ENCODE results near the gene NTN5.
A peak's percentile ranks its signal among the peaks of the same experiment; 100 is the strongest.

Gene NTN5

DNA sequence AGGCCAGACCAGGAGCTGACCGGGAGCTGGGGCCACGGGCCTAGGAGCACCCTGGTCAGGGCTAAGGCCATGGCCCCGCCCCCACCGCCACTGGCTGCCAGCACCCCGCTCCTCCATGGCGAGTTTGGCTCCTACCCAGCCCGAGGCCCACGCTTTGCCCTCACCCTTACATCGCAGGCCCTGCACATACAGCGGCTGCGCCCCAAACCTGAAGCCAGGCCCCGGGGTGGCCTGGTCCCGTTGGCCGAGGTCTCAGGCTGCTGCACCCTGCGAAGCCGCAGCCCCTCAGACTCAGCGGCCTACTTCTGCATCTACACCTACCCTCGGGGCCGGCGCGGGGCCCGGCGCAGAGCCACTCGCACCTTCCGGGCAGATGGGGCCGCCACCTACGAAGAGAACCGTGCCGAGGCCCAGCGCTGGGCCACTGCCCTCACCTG is 46.9 kb downstream of the NTN5 start:
- DNase-seq (ENCODE audit: insufficient read length, low spot score) (no peak), FAIRE-seq (no peak)
- TF ChIP-seq, protein P1, sequence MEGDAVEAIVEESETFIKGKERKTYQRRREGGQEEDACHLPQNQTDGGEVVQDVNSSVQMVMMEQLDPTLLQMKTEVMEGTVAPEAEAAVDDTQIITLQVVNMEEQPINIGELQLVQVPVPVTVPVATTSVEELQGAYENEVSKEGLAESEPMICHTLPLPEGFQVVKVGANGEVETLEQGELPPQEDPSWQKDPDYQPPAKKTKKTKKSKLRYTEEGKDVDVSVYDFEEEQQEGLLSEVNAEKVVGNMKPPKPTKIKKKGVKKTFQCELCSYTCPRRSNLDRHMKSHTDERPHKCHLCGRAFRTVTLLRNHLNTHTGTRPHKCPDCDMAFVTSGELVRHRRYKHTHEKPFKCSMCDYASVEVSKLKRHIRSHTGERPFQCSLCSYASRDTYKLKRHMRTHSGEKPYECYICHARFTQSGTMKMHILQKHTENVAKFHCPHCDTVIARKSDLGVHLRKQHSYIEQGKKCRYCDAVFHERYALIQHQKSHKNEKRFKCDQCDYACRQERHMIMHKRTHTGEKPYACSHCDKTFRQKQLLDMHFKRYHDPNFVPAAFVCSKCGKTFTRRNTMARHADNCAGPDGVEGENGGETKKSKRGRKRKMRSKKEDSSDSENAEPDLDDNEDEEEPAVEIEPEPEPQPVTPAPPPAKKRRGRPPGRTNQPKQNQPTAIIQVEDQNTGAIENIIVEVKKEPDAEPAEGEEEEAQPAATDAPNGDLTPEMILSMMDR (IDR thresholded peaks at IDR 0.05; ENCODE audit: insufficient read depth, missing control alignments): no peak

DNA sequence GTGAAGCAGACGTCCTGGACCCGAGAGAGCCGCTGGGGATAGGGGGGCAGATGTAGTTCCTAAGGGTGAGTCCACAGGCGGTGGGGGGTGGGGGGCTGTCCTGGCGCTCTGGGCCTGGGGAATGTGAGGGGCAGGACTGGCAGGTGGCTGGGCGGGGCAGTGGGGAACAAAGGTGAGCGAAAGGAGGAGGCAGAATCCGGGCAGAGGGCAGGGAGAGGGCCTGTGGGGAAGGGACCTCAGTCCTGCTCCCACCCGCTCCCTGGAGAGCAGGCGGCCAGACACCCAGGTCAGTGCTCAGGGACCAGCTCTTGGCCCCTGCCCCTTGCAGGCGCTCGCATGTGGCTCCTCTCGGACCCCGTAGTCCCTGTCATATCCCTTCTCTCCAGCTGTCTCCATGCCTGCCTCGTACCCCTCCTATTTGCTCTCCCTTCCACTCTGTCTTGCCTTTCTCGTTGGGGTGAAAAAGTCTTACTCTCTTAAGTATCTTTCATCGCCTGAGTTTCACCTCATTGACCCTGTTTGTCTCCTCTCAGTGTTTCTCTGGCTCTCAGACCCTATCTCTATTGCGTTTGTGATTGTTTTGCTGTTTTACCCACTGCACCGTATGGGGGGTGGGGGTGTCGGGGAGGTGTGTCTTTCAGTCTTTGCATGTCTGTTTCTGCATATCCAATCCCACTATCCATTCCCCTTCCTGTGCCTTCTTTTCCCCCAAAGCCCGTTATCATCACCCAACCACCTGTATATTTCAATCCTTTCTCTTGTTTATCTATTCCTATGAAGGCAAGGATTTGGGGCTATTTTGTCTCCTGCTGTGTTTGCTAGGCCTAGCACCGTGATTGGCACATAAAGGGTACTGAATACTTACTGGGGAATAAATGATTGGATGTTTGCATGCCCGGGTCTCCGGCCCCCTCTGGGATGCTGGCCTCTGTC is 47.8 kb downstream of the NTN5 start:
- TF ChIP-seq, protein P1 (IDR thresholded peaks at IDR 0.05; ENCODE audit: insufficient read depth, missing control alignments): no peak
- DNase-seq (ENCODE audit: insufficient read length, low spot score) (no peak), FAIRE-seq (no peak)

DNA sequence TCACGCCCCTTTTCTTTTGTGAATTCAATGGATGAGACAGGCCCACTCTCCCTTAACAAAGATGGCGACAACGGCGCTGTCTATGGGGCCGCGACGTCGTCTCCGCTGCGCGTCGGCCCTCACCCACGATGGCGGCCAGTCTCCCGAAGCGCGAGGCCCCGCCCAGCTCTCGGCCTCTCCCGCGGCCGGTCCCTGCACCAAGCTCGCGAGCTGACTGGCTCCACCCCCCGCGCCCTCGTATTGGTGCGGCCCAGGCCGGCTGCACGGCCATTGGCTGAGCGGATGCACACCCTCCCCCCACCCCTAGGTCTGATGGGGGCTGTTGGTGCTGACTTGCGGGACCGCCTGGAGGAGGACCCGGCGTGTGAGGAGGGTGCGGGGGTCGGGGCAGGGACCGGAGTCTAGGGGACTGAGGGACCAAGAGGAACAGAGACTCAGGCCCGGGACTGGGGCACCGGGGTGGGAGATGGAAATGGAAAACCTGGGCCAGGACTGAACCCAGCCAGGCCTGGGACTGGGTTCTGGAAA is 48.7 kb downstream of the NTN5 start:
- TF ChIP-seq, protein P1 (IDR thresholded peaks at IDR 0.05; ENCODE audit: insufficient read depth, missing control alignments): no peak
- FAIRE-seq: no peak
- peak; percentile 96 for DNase-seq (ENCODE audit: insufficient read length, low spot score)

DNA sequence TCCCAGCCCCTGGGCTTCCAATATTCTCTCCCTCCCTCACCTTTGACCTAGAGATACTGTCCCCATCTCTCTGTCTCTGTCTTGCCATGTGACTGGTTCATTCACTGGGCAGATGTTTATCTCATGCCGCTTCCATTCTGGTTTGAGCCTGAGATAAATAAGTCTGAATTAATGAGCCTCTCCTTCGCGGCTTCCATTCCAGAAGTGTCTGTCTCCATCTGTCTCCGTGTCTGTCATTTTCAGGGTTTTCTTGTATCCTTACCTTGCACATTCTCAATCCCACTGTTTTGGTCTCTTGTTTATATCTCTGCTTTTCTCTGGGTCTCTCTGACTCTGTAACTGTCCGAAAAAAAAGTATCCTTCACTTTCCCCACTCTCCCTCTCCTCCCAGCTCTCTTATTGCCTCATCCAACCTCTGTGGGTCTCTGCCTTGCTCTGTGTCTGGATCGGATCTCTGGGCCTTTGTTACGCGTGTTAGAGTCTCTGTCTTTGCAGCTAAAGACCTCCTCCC is 49.2 kb downstream of the NTN5 start:
- DNase-seq (ENCODE audit: insufficient read length, low spot score) (no peak), FAIRE-seq (no peak)
- TF ChIP-seq, protein P1 (IDR thresholded peaks at IDR 0.05; ENCODE audit: insufficient read depth, missing control alignments): no peak

DNA sequence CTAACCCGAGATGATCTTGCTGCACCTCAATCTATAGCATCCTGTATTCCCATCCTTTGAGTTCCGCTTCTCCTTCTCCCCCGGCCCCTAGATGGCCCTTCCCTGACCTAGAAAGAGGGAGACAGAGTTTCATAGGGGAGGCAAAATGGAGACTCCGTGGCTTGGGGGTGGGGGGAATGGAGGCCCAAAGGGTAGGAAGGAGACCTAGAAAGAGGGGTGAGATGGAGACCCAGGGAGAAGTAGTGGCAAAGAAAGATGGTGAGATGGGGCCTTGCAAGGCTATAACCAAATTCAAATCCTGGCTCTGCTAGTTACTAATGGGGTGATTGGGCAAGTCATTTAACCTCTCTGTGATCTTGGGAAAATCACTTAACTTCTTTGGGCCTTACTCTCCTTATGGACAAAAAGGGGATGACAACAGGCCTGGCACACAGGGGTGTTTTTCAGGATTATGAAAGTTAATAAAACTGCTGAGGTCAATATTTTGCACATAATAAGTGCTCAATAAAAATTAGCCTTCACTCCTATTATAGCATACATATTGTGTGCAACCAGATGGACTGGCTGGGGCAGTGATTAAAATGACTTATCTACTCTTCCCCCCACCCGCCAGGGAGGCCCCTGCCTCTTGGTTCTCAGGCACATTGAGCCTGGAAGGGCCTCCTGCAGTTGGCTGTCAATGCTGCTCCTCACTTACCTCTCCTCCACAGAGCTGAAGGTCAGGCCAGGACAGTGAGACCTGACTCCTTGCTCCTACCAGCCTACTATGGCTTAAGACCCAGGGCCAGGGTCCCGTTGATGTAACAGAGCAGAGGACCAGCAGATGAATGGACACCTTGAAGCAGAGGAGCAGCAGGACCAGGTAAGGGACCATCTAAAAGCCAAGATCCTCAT is 52.9 kb downstream of the NTN5 start:
- DNase-seq (ENCODE audit: insufficient read length, low spot score): no peak
- TF ChIP-seq, protein P1 (IDR thresholded peaks at IDR 0.05; ENCODE audit: insufficient read depth, missing control alignments): no peak
- no peak for FAIRE-seq

DNA sequence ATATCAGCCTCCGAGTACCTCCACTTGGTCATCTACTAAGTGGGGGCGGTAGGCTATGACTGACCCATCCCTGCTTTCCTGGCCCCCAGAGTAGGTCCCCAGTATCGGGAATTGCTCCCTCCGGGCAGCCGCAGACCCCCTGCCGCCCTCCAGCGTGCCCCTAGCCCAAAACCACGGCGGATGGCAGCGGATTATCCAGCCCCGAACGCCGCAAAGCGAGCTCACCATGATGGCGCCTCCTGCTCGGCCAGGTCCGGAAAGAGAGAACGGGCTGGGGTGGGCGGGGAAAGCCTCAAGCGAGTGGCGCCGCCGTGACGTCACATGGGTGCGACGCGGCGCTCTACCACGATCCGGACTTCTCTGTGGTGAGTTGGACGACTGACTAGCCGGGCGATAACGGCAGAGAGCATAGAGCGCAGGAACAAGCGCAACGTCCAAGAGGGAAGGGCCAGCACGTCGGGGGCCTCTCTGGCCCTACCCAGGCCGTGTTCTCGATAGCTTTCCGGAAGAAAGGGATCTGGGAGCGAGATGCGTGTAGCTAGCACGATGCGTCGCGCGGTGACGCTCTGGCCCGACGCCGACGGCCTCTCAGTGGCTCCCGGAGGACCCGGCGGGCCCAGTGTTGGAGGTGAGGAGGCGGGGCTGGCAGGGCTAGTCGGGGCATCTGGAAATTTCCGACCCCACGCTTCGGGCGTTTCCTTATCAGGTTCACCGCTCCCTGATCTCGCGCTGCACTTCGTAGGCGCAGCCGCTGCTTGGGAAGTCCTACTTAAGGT is 53.7 kb downstream of the NTN5 start, which contains the start of the genes RPL18 and SPHK2:
TSS of gene RPL18 (minus strand) at position 263 of the 776 bp plus-strand sequence. CDS start at position 228, 35 bp downstream.
TSS of gene SPHK2 (plus strand) at position 591 of the 776 bp plus-strand sequence. CDS start 1,009 bp downstream, outside the sequence.
- TF ChIP-seq, protein P1 (IDR thresholded peaks at IDR 0.05; ENCODE audit: insufficient read depth, missing control alignments): no peak
- DNase-seq (ENCODE audit: insufficient read length, low spot score): peak; percentile 98
- no peak for FAIRE-seq
